Uterus (tissue), 4 donors: ENCODE measurements around the gene VPS26C. TPM values are rescaled to one million over a fixed set of nuclear protein-coding genes. Genes with fewer than 3 reads are reported as not detected.

Experiments
- DNase-seq, 2 donors: peaks; one replicate each; pipeline ENCODE4 v3.0.0-alpha.2; 2019 to 2020
- H3K27ac ChIP-seq, 2 donors: fragments of 200-600 bp; sonication (generic); 1 replicate in 1 of 2; 2 replicates in 1 of 2; pipeline ENCODE4 v1.5.1; 2016 to 2018
- H3K27me3 ChIP-seq, 2 donors: fragments of 200-600 bp; sonication (generic); one replicate each; pipeline ENCODE4 v1.5.1; 2018 to 2019; ENCODE audit warnings: control low read depth in 1 of 2
- H3K36me3 ChIP-seq, 2 donors: fragments of 200-600 bp; sonication (generic); one replicate each; pipeline ENCODE4 v1.5.1; 2019; ENCODE audit warnings: control low read depth in 1 of 2
- H3K4me1 ChIP-seq, 2 donors: fragments of 200-600 bp; sonication (generic); one replicate each; pipeline ENCODE4 v1.5.1; 2018 to 2019; ENCODE audit warnings: control low read depth in 1 of 2
- H3K4me3 ChIP-seq, 2 donors: fragments of 200-600 bp; sonication (generic); 1 replicate in 1 of 2; 2 replicates in 1 of 2; pipeline ENCODE4 v1.5.1; 2018 to 2019; ENCODE audit warnings: mild to moderate bottlenecking in 1 of 2
- H3K9me3 ChIP-seq, 2 donors: fragments of 200-600 bp; sonication (generic); one replicate each; pipeline ENCODE4 v1.5.1; 2019; ENCODE audit warnings: control low read depth in 1 of 2
- CTCF ChIP-seq, 4 experiments: fragments of 200-600 bp in 2 of 4; fragments of 450-650 bp in 2 of 4; sonication (generic) in 2 of 4; IDR thresholded peaks; one replicate each; pipeline ENCODE4 v1.5.1; 2016 to 2019; ENCODE audit warnings: antibody characterized with exemption in 4 of 4, mild to moderate bottlenecking in 2 of 4, moderate library complexity in 1 of 4
- POLR2A ChIP-seq, 2 donors: fragments of 450-650 bp; IDR thresholded peaks; one replicate each; pipeline ENCODE4 v1.6.1; 2016; ENCODE audit warnings: antibody characterized with exemption in 2 of 2, mild to moderate bottlenecking in 1 of 2, moderate library complexity in 1 of 2
- intact Hi-C: fragments of 100-400 bp; cut with DNase I; formaldehyde crosslinking; loops from one replicate; pipeline ENCODE4 v1.15.1; 2023; ENCODE audit warnings: low total_unique reads
- total RNA-seq, 4 donors: library from RNA; depleted of rRNA in 3 of 4; stranded (reverse); fragments of >200 nt in 3 of 4; gene quantifications; one replicate each; pipeline versions ENCODE4 v1.1.0 to v1.2.4, GENCODE V29; 2014 to 2023
- donor health status: DM: yes; HTN: yes; CAD: no.

Gene VPS26C
- total RNA-seq, 4 donors from 2014 or later: 44.8 to 179 (median 56.0) TPM

- Histone ChIP-seq H3K9me3 (no peaks in the 10 kb centered on the region), H3K27me3 (no peaks in the 10 kb centered on the region), H3K36me3 (no peaks in the 10 kb centered on the region), H3K4me3 (no peak overlapping the region), H3K27ac (no peak overlapping the region), H3K4me1 (no peaks in the 10 kb centered on the region)
- intact Hi-C loops: no loop called here
- DNase-seq: no peak
- TF ChIP-seq CTCF (IDR thresholded peaks at IDR 0.05): no peak
- TF ChIP-seq POLR2A (IDR thresholded peaks at IDR 0.05): no peak
These were observed 80.2 kb downstream of the VPS26C start for GRCh38 chr21:37186983-37187382.

GRCh38 chr21:37184784-37185593 lies 82.1 kb downstream of the VPS26C start:
- no peak for DNase-seq
- no peaks in the 10 kb centered on the region for H3K9me3 ChIP-seq
- H3K36me3 ChIP-seq: no peaks in the 10 kb centered on the region
- intact Hi-C loops: no loop called here
- no peak overlapping the region for H3K4me3 ChIP-seq
- H3K27me3 ChIP-seq: no peaks in the 10 kb centered on the region
- no peak for TF ChIP-seq POLR2A (IDR thresholded peaks at IDR 0.05)
- TF ChIP-seq CTCF (IDR thresholded peaks at IDR 0.05): no peak
- no peaks in the 10 kb centered on the region for H3K4me1 ChIP-seq
- H3K27ac ChIP-seq: no peak overlapping the region

GRCh38 chr21:37183749-37184148 lies 83.4 kb downstream of the VPS26C start:
- Histone ChIP-seq H3K4me3 (no peak overlapping the region), H3K4me1 (no peaks in the 10 kb centered on the region), H3K9me3 (no peaks in the 10 kb centered on the region), H3K27me3 (no peaks in the 10 kb centered on the region), H3K27ac (no peak overlapping the region), H3K36me3 (no peaks in the 10 kb centered on the region)
- TF ChIP-seq CTCF (IDR thresholded peaks at IDR 0.05) (no peak), POLR2A (IDR thresholded peaks at IDR 0.05) (no peak)
- intact Hi-C loops: no loop called here
- no peak for DNase-seq

- no peaks in the 10 kb centered on the region for H3K27me3 ChIP-seq
- intact Hi-C loops: no loop called here
- TF ChIP-seq CTCF (IDR thresholded peaks at IDR 0.05) (no peak), POLR2A (IDR thresholded peaks at IDR 0.05) (no peak)
- H3K4me3 ChIP-seq: no peak overlapping the region
- no peaks in the 10 kb centered on the region for H3K9me3 ChIP-seq
- no peaks in the 10 kb centered on the region for H3K36me3 ChIP-seq
- no peak overlapping the region for H3K27ac ChIP-seq
- DNase-seq: no peak
- H3K4me1 ChIP-seq: no peaks in the 10 kb centered on the region
These were observed 84.9 kb downstream of the VPS26C start for GRCh38 chr21:37182222-37182621.

GRCh38 chr21:37181059-37181458 lies 86.1 kb downstream of the VPS26C start:
- no peak overlapping the region for H3K27ac ChIP-seq
- H3K4me3 ChIP-seq: no peak overlapping the region
- intact Hi-C loops: no loop called here
- TF ChIP-seq POLR2A (IDR thresholded peaks at IDR 0.05) (no peak), CTCF (IDR thresholded peaks at IDR 0.05) (no peak)
- DNase-seq: no peak
- no peaks in the 10 kb centered on the region for H3K27me3 ChIP-seq
- H3K9me3 ChIP-seq: no peaks in the 10 kb centered on the region
- H3K4me1 ChIP-seq: no peaks in the 10 kb centered on the region
- H3K36me3 ChIP-seq: no peaks in the 10 kb centered on the region
